Hematopoietic multipotent progenitor cell treated with erythropoietin and hydrocortisone succinate and interleukin-3 and kit ligand, for 4 days (in vitro differentiated cells): ENCODE data around the gene HMX1.

Source experiments
- DNase-seq: peaks from one replicate; pipeline ENCODE4 v3.0.0-alpha.2; 2015

Gene HMX1

DNA sequence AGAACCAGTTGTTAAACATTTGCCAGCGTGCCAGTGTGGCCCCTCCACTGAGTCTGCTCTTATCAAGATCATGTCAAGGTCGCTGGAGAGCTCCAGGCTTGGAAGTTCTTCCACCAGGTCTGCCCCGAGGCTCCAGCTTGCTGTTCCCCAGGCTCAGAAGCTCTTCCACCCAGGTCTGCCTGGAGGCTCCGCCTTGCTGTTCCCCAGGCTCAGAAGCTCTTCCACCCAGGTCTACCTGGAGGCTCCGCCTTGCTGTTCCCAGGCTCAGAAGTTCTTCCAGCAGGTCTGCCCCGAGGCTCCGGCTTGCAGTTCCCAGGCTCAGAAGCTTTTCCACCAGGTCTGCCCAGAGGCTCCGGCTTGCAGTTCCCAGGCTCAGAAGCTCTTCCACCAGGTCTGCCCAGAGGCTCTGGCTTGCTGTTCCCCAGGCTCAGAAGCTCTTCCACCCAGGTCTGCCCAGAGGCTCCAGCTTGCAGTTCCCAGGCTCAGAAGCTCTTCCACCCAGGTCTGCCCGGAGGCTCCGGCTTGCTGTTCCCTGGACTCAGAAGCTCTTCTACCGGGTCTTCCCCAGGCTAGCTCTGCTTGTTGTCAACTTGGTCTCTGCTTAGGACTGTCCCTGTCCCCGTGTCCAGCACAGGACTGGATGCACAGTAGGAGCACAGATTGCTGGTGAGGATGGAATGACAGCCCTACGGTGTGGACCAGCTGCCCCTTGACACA, 54.4 kb downstream of the HMX1 start:
- DNase-seq, result no peak
